ENCODE results near the gene TLE2.

- TF ChIP-seq CTCF (IDR thresholded peaks at IDR 0.05; ENCODE audit: low read depth, low read length) (no peak), EZH2phosphoT487 (IDR thresholded peaks at IDR 0.05; ENCODE audit: low read depth) (no peak)
These were observed 22.9 kb downstream of the TLE2 start for GRCh38 chr19:3006075-3006767.

Data from OCI-LY3 (cell line).